Smooth muscle cell (in vitro differentiated cells): ENCODE results near the gene GFAP. TPM values are rescaled to one million over a fixed set of nuclear protein-coding genes. Genes with fewer than 3 reads are reported as not detected.

Experiments used
- DNase-seq: peaks from one replicate; lab custom pipeline; 2025; ENCODE audit not compliant: unreplicated experiment; lab: John Stamatoyannopoulos, UW
- H2AFZ ChIP-seq: fragments of 200-600 bp; sonication (generic); 2 replicates; pipeline ENCODE4 v1.6.0; 2016; ENCODE audit warnings: antibody characterized with exemption, low read depth, mild to moderate bottlenecking
- H3F3A ChIP-seq: fragments of 200-600 bp; sonication (generic); 2 replicates; pipeline ENCODE4 v1.6.0; 2017; ENCODE audit warnings: antibody characterized with exemption, low read depth
- H3K27ac ChIP-seq: fragments of 200-600 bp; sonication (generic); 2 replicates; pipeline ENCODE4 v1.5.1; 2016; ENCODE audit warnings: low read depth, mild to moderate bottlenecking
- H3K27me3 ChIP-seq: fragments of 200-600 bp; sonication (generic); 2 replicates; pipeline ENCODE4 v1.6.1; 2016; ENCODE audit warnings: low read depth, mild to moderate bottlenecking
- H3K36me3 ChIP-seq: fragments of 200-600 bp; sonication (generic); 2 replicates; pipeline ENCODE4 v1.5.1; 2016; ENCODE audit warnings: low read depth
- H3K4me1 ChIP-seq: fragments of 200-600 bp; sonication (generic); 2 replicates; pipeline ENCODE4 v1.5.1; 2016; ENCODE audit warnings: low read depth
- H3K4me2 ChIP-seq: fragments of 200-600 bp; sonication (generic); 2 replicates; pipeline ENCODE4 v1.6.0; 2016; ENCODE audit warnings: mild to moderate bottlenecking
- H3K4me3 ChIP-seq: fragments of 200-600 bp; sonication (generic); 2 replicates; pipeline ENCODE4 v1.5.1; 2016; ENCODE audit warnings: mild to moderate bottlenecking
- H3K79me2 ChIP-seq: fragments of 200-600 bp; sonication (generic); 2 replicates; pipeline ENCODE4 v1.6.0; 2016; ENCODE audit warnings: low read depth, mild to moderate bottlenecking
- H3K9ac ChIP-seq: fragments of 200-600 bp; sonication (generic); 2 replicates; pipeline ENCODE4 v1.6.0; 2016; ENCODE audit warnings: low read depth
- H3K9me3 ChIP-seq: fragments of 200-600 bp; sonication (generic); replicated peaks from 2 replicates; pipeline ENCODE4 v1.5.1; 2016; ENCODE audit warnings: low read depth
- H4K20me1 ChIP-seq: fragments of 200-600 bp; sonication (generic); 2 replicates; pipeline ENCODE4 v1.6.0; 2016; ENCODE audit warnings: low read depth
- CTCF ChIP-seq: fragments of 200-600 bp; sonication (generic); IDR thresholded peaks from 2 replicates; pipeline ENCODE4 v1.5.1; 2017; ENCODE audit warnings: borderline replicate concordance, mild to moderate bottlenecking, antibody characterized with exemption; ENCODE audit not compliant: insufficient read depth, poor library complexity, severe bottlenecking
- WGBS: methylation state at CpG from one replicate; pipeline ENCODE4 v1.1.7; 2016; ENCODE audit warnings: low lambda C conversion rate; 5-methylcytosine and 5-hydroxymethylcytosine counted together
- polyA plus RNA-seq: library from polyadenylated mRNA; unstranded; fragments of >200 nt; fragmentation: Nextera tagmentation; extraction: Ambion mirVana; gene quantifications from 2 replicates; pipeline ENCODE4 v1.2.1, GENCODE V29; 2016
- total RNA-seq: library from RNA; depleted of rRNA; stranded (reverse); fragments of >200 nt; gene quantifications from 2 replicates; pipeline ENCODE4 v1.2.3, GENCODE V29; 2014

The GFAP gene
- total and polyA plus RNA-seq, 2 experiments from 2014 or later: 0.04 to 0.64 TPM

- Histone ChIP-seq H3K4me2 (peak overlapping the region; percentile 73), H3K9ac (no peak overlapping the region)
- WGBS: 34% methylated on average over 11 of the region's 11 CpGs
Observed at GRCh38 chr17:44909681-44910144, 5.6 kb downstream of the GFAP start.

GRCh38 chr17:44908761-44909326 is 6.5 kb downstream of the GFAP start:
- no peaks in the 10 kb centered on the region for H3K4me1 ChIP-seq
- H3F3A ChIP-seq: peaks cover 11% of the 10 kb centered on the region
- no peak overlapping the region for H3K9ac ChIP-seq
- no peaks in the 10 kb centered on the region for H4K20me1 ChIP-seq
- H3K4me3 ChIP-seq: no peak overlapping the region
- H3K79me2 ChIP-seq: no peaks in the 10 kb centered on the region
- 94% methylated on average over 10 of the region's 10 CpGs for WGBS
- H3K36me3 ChIP-seq: no peaks in the 10 kb centered on the region
- peak overlapping the region; percentile 63 for H3K27ac ChIP-seq
- TF ChIP-seq CTCF: no peak
- no peak for DNase-seq
- peaks cover 11% of the 10 kb centered on the region for H3K27me3 ChIP-seq
- peak overlapping the region; percentile 73 for H3K4me2 ChIP-seq
- no peaks in the 10 kb centered on the region for H3K9me3 ChIP-seq
- H2AFZ ChIP-seq: no peak overlapping the region

More at GRCh38 chr17:44909681-44910144, 5.6 kb downstream of the GFAP start:
- no peaks in the 10 kb centered on the region for H3K79me2 ChIP-seq
- H3K4me1 ChIP-seq: no peaks in the 10 kb centered on the region
- TF ChIP-seq CTCF: no peak
- H3K27me3 ChIP-seq: peaks cover 14% of the 10 kb centered on the region
- no peaks in the 10 kb centered on the region for H3K9me3 ChIP-seq
- peak overlapping the region; percentile 73 for H2AFZ ChIP-seq
- DNase-seq: no peak
- no peaks in the 10 kb centered on the region for H4K20me1 ChIP-seq
- H3K4me3 ChIP-seq: no peak overlapping the region
- H3K27ac ChIP-seq: peak overlapping the region; percentile 63
- peaks cover 11% of the 10 kb centered on the region for H3F3A ChIP-seq
- H3K36me3 ChIP-seq: no peaks in the 10 kb centered on the region

GRCh38 chr17:44907729-44908470 is 7.4 kb downstream of the GFAP start:
- WGBS: 90% methylated on average over 11 of the region's 11 CpGs
- no peaks in the 10 kb centered on the region for H3K9me3 ChIP-seq

More at GRCh38 chr17:44907729-44908470, 7.4 kb downstream of the GFAP start:
- Histone ChIP-seq H3K4me3 (no peak overlapping the region), H3K27me3 (peaks cover 8% of the 10 kb centered on the region), H3K4me2 (peak overlapping the region; percentile 15), H3K79me2 (no peaks in the 10 kb centered on the region), H3K36me3 (no peaks in the 10 kb centered on the region), H4K20me1 (no peaks in the 10 kb centered on the region), H3F3A (peaks cover 11% of the 10 kb centered on the region), H3K27ac (peak overlapping the region; percentile 64), H3K4me1 (no peaks in the 10 kb centered on the region), H3K9ac (no peak overlapping the region), H2AFZ (no peak overlapping the region)
- no peak for TF ChIP-seq CTCF
- DNase-seq: no peak
